Loucy (cell line): ENCODE results near the gene SLC35B2.

ENCODE experiments used
- H2AFZ ChIP-seq: fragments of 200-600 bp; sonication (generic); 2 replicates; pipeline ENCODE4 v1.6.0; 2016; ENCODE audit warnings: antibody characterized with exemption, mild to moderate bottlenecking, low read length, moderate library complexity
- H3F3A ChIP-seq: fragments of 200-600 bp; 2 replicates; pipeline ENCODE4 v1.6.0; 2016; ENCODE audit warnings: antibody characterized with exemption, low read depth, mild to moderate bottlenecking
- H3K27me3 ChIP-seq: fragments of 200-600 bp; sonication (generic); 2 replicates; pipeline ENCODE4 v1.6.1; 2014; ENCODE audit warnings: low read length, mild to moderate bottlenecking; ENCODE audit not compliant: insufficient read depth, poor library complexity, severe bottlenecking
- H3K36me3 ChIP-seq: fragments of 200-600 bp; sonication (generic); 2 replicates; pipeline ENCODE4 v1.6.1; 2016; ENCODE audit warnings: low read length; ENCODE audit not compliant: insufficient read depth
- H3K4me1 ChIP-seq: fragments of 200-600 bp; sonication (generic); 2 replicates; pipeline ENCODE4 v1.5.1; 2014; ENCODE audit warnings: low read length, mild to moderate bottlenecking; ENCODE audit not compliant: insufficient read depth, poor library complexity, severe bottlenecking
- H3K4me2 ChIP-seq: fragments of 200-600 bp; sonication (generic); 2 replicates; pipeline ENCODE4 v1.6.0; 2014; ENCODE audit warnings: antibody characterized with exemption, low read length, low read depth, mild to moderate bottlenecking; ENCODE audit not compliant: poor library complexity, severe bottlenecking
- H3K4me3 ChIP-seq: fragments of 200-600 bp; sonication (generic); 2 replicates; pipeline ENCODE4 v1.5.1; 2014; ENCODE audit warnings: low read length, mild to moderate bottlenecking, mixed read lengths; ENCODE audit not compliant: poor library complexity, severe bottlenecking
- H3K79me2 ChIP-seq: fragments of 200-600 bp; sonication (generic); 2 replicates; pipeline ENCODE4 v1.6.1; 2014; ENCODE audit warnings: low read length; ENCODE audit not compliant: insufficient read depth
- H3K9ac ChIP-seq: fragments of 200-600 bp; sonication (generic); 2 replicates; pipeline ENCODE4 v1.6.0; 2014; ENCODE audit warnings: mild to moderate bottlenecking, low read depth, low read length, moderate library complexity; ENCODE audit not compliant: poor library complexity, severe bottlenecking
- H3K9me2 ChIP-seq: fragments of 200-600 bp; sonication (generic); replicated peaks from 2 replicates; pipeline ENCODE4 v1.6.1; 2016; ENCODE audit warnings: low read depth, low read length, mixed read lengths
- H3K9me3 ChIP-seq: fragments of 200-600 bp; sonication (generic); 2 replicates; pipeline ENCODE4 v1.6.1; 2014; ENCODE audit warnings: mild to moderate bottlenecking, antibody characterized with exemption, low read length, low read depth; ENCODE audit not compliant: insufficient read depth
- H4K20me1 ChIP-seq: fragments of 200-600 bp; sonication (generic); 2 replicates; pipeline ENCODE4 v1.6.0; 2014; ENCODE audit warnings: antibody characterized with exemption, low read length, mild to moderate bottlenecking; ENCODE audit not compliant: insufficient read depth, poor library complexity, severe bottlenecking
- CTCF ChIP-seq: fragments of 200-600 bp; sonication (generic); conservative IDR thresholded peaks from 2 replicates; pipeline ENCODE4 v1.5.1; 2014; ENCODE audit warnings: mild to moderate bottlenecking, antibody characterized with exemption, low read length
- EZH2phosphoT487 ChIP-seq: fragments of 200-600 bp; IDR thresholded peaks from 2 replicates; pipeline ENCODE4 v1.6.1; 2018; ENCODE audit warnings: antibody characterized with exemption, mild to moderate bottlenecking, moderate library complexity, borderline replicate concordance

SLC35B2 gene

GRCh38 chr6:44224029-44224964, 33.0 kb downstream of the SLC35B2 start:
- Histone ChIP-seq H4K20me1 (no peaks in the 10 kb centered on the region), H3K4me2 (peak overlapping the region; percentile 85), H2AFZ (peak overlapping the region; percentile 92), H3K36me3 (no peaks in the 10 kb centered on the region), H3K9me2 (no peaks in the 10 kb centered on the region), H3K4me1 (peaks cover 44% of the 10 kb centered on the region), H3K9ac (peak overlapping the region; percentile 79), H3F3A (peaks cover 6% of the 10 kb centered on the region; the same call in 1 of the 2 replicates), H3K4me3 (peak overlapping the region; percentile 90), H3K79me2 (peaks cover 34% of the 10 kb centered on the region), H3K27me3 (no peaks in the 10 kb centered on the region), H3K9me3 (no peaks in the 10 kb centered on the region)
- TF ChIP-seq CTCF (peak; percentile 52), EZH2phosphoT487 (no peak)

GRCh38 chr6:44223319-44224028, 33.9 kb downstream of the SLC35B2 start, which contains the start of gene SLC29A1:
SLC29A1 (plus strand) TSS chr6:44223595; CDS start chr6:44227314, 3,719 bp downstream.
- Histone ChIP-seq H3K9ac (peak within 1 kb of the TSS; percentile 79), H3K9me3 (no peaks in the 10 kb centered on the region), H3K4me1 (peaks cover 48% of the 10 kb centered on the region), H4K20me1 (no peaks in the 10 kb centered on the region), H3K4me2 (peak within 1 kb of the TSS; percentile 85), H3K9me2 (no peaks in the 10 kb centered on the region), H2AFZ (peak within 1 kb of the TSS; percentile 92), H3F3A (peaks cover 6% of the 10 kb centered on the region; the same call in 1 of the 2 replicates), H3K27me3 (no peaks in the 10 kb centered on the region), H3K79me2 (peaks cover 34% of the 10 kb centered on the region), H3K36me3 (no peaks in the 10 kb centered on the region), H3K4me3 (peak within 1 kb of the TSS; percentile 90)
- TF ChIP-seq CTCF (no peak), EZH2phosphoT487 (no peak)

- Histone ChIP-seq H3K9me2 (no peaks in the 10 kb centered on the region), H3K27me3 (no peaks in the 10 kb centered on the region), H3K9ac (peak overlapping the region; percentile 69), H3K36me3 (no peaks in the 10 kb centered on the region), H3K4me2 (peak overlapping the region; percentile 85), H3K4me1 (peaks cover 54% of the 10 kb centered on the region), H4K20me1 (no peaks in the 10 kb centered on the region), H3K79me2 (peaks cover 34% of the 10 kb centered on the region), H3K9me3 (no peaks in the 10 kb centered on the region), H2AFZ (peak overlapping the region; percentile 70), H3F3A (peaks cover 6% of the 10 kb centered on the region; the same call in 1 of the 2 replicates), H3K4me3 (peak overlapping the region; percentile 90)
- TF ChIP-seq CTCF (no peak), EZH2phosphoT487 (no peak)
Observed at GRCh38 chr6:44222486-44223318, 34.6 kb downstream of the SLC35B2 start.
